Mesenchymal stem cell (in vitro differentiated cells and primary cell): ENCODE measurements around the gene HEXIM1.
A peak's percentile ranks its signal among the peaks of the same experiment; 100 is the strongest.

Source experiments
- DNase-seq: peaks from one replicate; pipeline ENCODE4 v3.0.0-alpha.2; 2013
- H2AFZ ChIP-seq: one replicate; pipeline ENCODE4 v1.6.1; 2013; ENCODE audit warnings: low read depth, mild to moderate bottlenecking, control low read depth, inconsistent platforms, low read length, moderate library complexity
- H2AK5ac ChIP-seq: 2 replicates; pipeline ENCODE4 v1.6.1; 2013; ENCODE audit warnings: low read length, moderate library complexity, mild to moderate bottlenecking, inconsistent platforms; ENCODE audit not compliant: severe bottlenecking
- H2BK120ac ChIP-seq: one replicate; pipeline ENCODE4 v1.6.1; 2013; ENCODE audit warnings: low read depth, mild to moderate bottlenecking, inconsistent platforms, low read length, moderate library complexity
- H2BK12ac ChIP-seq, 2 experiments: one replicate each; pipeline ENCODE4 v1.6.1; 2013; ENCODE audit warnings: inconsistent platforms in 2 of 2, low read length in 2 of 2, mild to moderate bottlenecking in 2 of 2, moderate library complexity in 2 of 2, control low read depth in 1 of 2
- H2BK15ac ChIP-seq: one replicate; pipeline ENCODE4 v1.6.1; 2013; ENCODE audit warnings: mild to moderate bottlenecking, low read depth, inconsistent platforms; ENCODE audit not compliant: poor library complexity, severe bottlenecking
- H2BK5ac ChIP-seq: 2 replicates; pipeline ENCODE4 v1.6.1; 2013; ENCODE audit warnings: low read depth, mild to moderate bottlenecking, low read length, control low read depth, inconsistent platforms; ENCODE audit not compliant: poor library complexity, severe bottlenecking
- H3K14ac ChIP-seq, 2 experiments: one replicate each; pipeline ENCODE4 v1.6.1; 2013; ENCODE audit warnings: inconsistent platforms in 2 of 2, low read length in 2 of 2, control low read depth in 1 of 2, mild to moderate bottlenecking in 1 of 2, moderate library complexity in 1 of 2
- H3K18ac ChIP-seq, 2 experiments: one replicate each; pipeline ENCODE4 v1.6.1; 2013; ENCODE audit warnings: inconsistent platforms in 2 of 2, low read length in 2 of 2, control low read depth in 1 of 2, low read depth in 1 of 2, mild to moderate bottlenecking in 1 of 2
- H3K23ac ChIP-seq, 2 experiments: one replicate each; pipeline ENCODE4 v1.6.1; 2013; ENCODE audit warnings: inconsistent platforms in 2 of 2, low read length in 2 of 2, mild to moderate bottlenecking in 2 of 2, moderate library complexity in 2 of 2, control low read depth in 1 of 2
- H3K27ac ChIP-seq: 2 replicates; pipeline ENCODE4 v1.5.1; 2013; ENCODE audit warnings: mild to moderate bottlenecking, moderate library complexity, low read length, control low read depth, inconsistent platforms; ENCODE audit not compliant: poor library complexity, severe bottlenecking
- H3K27me3 ChIP-seq, 2 experiments: 2 replicates each; pipeline versions ENCODE4 v1.6.1 to v1.7.0; 2013; ENCODE audit warnings: low read length in 2 of 2, mild to moderate bottlenecking in 2 of 2, moderate library complexity in 2 of 2, control low read depth in 1 of 2, inconsistent platforms in 1 of 2; ENCODE audit not compliant: control insufficient read depth in 1 of 2, insufficient read depth in 1 of 2
- H3K36me3 ChIP-seq, 2 experiments: 2 replicates each; pipeline versions ENCODE4 v1.6.1 to v1.7.0; 2013; ENCODE audit warnings: low read length in 2 of 2, control low read depth in 1 of 2, inconsistent platforms in 1 of 2, low read depth in 1 of 2, mild to moderate bottlenecking in 1 of 2; ENCODE audit not compliant: insufficient read depth in 2 of 2, control insufficient read depth in 1 of 2
- H3K4ac ChIP-seq, 2 experiments: one replicate each; pipeline ENCODE4 v1.6.1; 2013; ENCODE audit warnings: inconsistent platforms in 2 of 2, low read length in 2 of 2, mild to moderate bottlenecking in 2 of 2, moderate library complexity in 2 of 2, control low read depth in 1 of 2, low read depth in 1 of 2
- H3K4me1 ChIP-seq: 2 replicates; pipeline ENCODE4 v1.6.1; 2013; ENCODE audit warnings: low read depth, low read length, control low read depth; ENCODE audit not compliant: control insufficient read depth, insufficient read depth
- H3K4me2 ChIP-seq: 2 replicates; pipeline ENCODE4 v1.6.1; 2013; ENCODE audit warnings: low read length, mild to moderate bottlenecking, inconsistent platforms; ENCODE audit not compliant: poor library complexity, severe bottlenecking
- H3K4me3 ChIP-seq, 2 experiments: 2 replicates each; pipeline versions ENCODE4 v1.5.1 to v1.7.0; 2013; ENCODE audit warnings: low read length in 2 of 2, mild to moderate bottlenecking in 2 of 2, control low read depth in 1 of 2, low read depth in 1 of 2; ENCODE audit not compliant: insufficient read depth in 1 of 2
- H3K79me1 ChIP-seq: replicated peaks from 2 replicates; pipeline ENCODE4 v1.6.1; 2013; ENCODE audit warnings: mild to moderate bottlenecking, control low read depth, low read length, inconsistent platforms; ENCODE audit not compliant: poor library complexity, severe bottlenecking
- H3K9ac ChIP-seq: 2 replicates; pipeline ENCODE4 v1.7.0; 2013; ENCODE audit warnings: mild to moderate bottlenecking, low read length, moderate library complexity
- H3K9me3 ChIP-seq: 2 replicates; pipeline ENCODE4 v1.7.0; 2013; ENCODE audit warnings: mild to moderate bottlenecking, low read length; ENCODE audit not compliant: control insufficient read depth
- H4K8ac ChIP-seq: one replicate; pipeline ENCODE4 v1.6.1; 2013; ENCODE audit warnings: inconsistent platforms, mild to moderate bottlenecking, low read length, moderate library complexity
- H4K91ac ChIP-seq: one replicate; pipeline ENCODE4 v1.6.1; 2013; ENCODE audit warnings: mild to moderate bottlenecking, low read length, inconsistent platforms
- WGBS: methylation state at CpG from one replicate; pipeline ENCODE4 v1.1.7; 2013; ENCODE audit warnings: mixed read lengths; 5-methylcytosine and 5-hydroxymethylcytosine counted together

Gene HEXIM1

DNA sequence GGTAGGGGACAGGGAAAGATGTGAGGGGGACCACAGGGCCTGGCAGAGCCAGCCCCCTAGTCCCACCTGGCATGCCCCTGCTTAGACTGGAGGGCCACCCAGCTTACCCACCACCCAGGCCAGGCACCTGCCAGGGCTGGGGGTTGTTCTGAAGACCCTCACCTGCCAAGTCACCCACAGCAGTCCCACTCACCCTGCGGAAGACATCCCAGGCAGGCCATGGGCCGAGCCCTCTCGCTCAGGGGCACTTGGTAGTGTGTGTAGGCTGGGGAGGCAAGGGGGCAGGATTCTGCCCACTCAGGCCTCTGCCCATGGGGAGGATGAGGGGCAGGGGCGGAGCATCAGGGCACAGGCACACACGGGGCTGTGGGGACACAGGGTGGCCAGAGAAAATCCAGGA is 19.9 kb upstream of the HEXIM1 start:
- Histone ChIP-seq H2BK12ac (peak overlapping the region; percentile 29 to 31), H3K14ac (peak overlapping the region in 1 of 2 experiments; percentile 93), H3K4me3 (no peak overlapping the region), H2BK5ac (peak overlapping the region; percentile 90), H4K91ac (peak overlapping the region; percentile 99), H3K4ac (peak overlapping the region; percentile 52 to 98), H3K9me3 (no peaks in the 10 kb centered on the region), H2AFZ (no peak overlapping the region), H3K4me2 (no peak overlapping the region), H2BK120ac (peak overlapping the region; percentile 87), H3K9ac (peak overlapping the region; percentile 45), H3K23ac (no peak overlapping the region), H3K18ac (peak overlapping the region; percentile 15 to 76), H3K36me3 (peaks cover 0 to 12% of the 10 kb centered on the region in 2 experiments), H3K79me1 (peaks cover 19% of the 10 kb centered on the region), H2AK5ac (peak overlapping the region; percentile 100), H2BK15ac (peak overlapping the region; percentile 97), H3K4me1 (peaks cover 62% of the 10 kb centered on the region), H4K8ac (peak overlapping the region; percentile 92), H3K27ac (peak overlapping the region; percentile 93), H3K27me3 (no peaks in the 10 kb centered on the region)
- 95% methylated on average over 4 of the region's 5 CpGs for WGBS
- no peak for DNase-seq

- Histone ChIP-seq H2BK15ac (peak overlapping the region; percentile 54), H3K23ac (no peak overlapping the region), H4K91ac (no peak overlapping the region), H3K27ac (peak overlapping the region; percentile 93), H3K4me1 (peaks cover 55% of the 10 kb centered on the region), H2AFZ (no peak overlapping the region), H3K14ac (no peak overlapping the region), H3K36me3 (peaks cover 0 to 12% of the 10 kb centered on the region in 2 experiments), H2BK5ac (no peak overlapping the region), H3K4me3 (no peak overlapping the region), H2AK5ac (peak overlapping the region; percentile 93), H3K27me3 (no peaks in the 10 kb centered on the region), H3K9me3 (no peaks in the 10 kb centered on the region), H3K79me1 (peaks cover 15% of the 10 kb centered on the region), H2BK120ac (peak overlapping the region; percentile 8), H3K9ac (no peak overlapping the region), H2BK12ac (no peak overlapping the region), H3K4me2 (no peak overlapping the region), H3K18ac (peak overlapping the region in 1 of 2 experiments; percentile 26), H4K8ac (no peak overlapping the region), H3K4ac (peak overlapping the region in 1 of 2 experiments; percentile 15)
- no peak for DNase-seq
- 90% methylated on average over 2 of the region's 2 CpGs for WGBS
These were observed 19.3 kb upstream of the HEXIM1 start for GRCh38 chr17:45128989-45129388.

DNA sequence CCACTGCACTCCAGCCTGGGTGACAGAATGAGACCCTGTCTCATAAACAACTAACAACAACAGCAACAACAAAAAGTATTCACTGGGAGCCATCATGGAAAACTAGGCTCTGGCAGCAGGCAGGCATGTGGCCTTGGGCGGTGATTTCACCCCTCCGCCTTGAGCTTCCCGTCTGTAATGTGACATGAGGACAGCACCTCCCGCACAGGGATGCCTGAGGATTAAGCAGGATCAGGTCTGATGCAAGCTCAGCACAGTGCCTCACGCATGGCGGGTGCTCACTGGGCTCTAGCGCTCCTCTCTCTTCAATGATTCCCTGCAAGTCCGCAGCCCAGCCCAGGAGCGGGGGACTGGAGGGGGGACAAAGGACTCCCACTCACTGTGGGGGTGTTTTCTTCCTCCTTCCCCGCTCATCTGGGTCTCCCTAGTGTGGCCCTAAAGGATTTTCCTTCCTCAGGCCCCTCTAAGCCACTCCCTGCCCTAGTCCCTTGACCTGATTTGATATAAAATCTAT is 18.8 kb upstream of the HEXIM1 start:
- 84% methylated on average over 9 of the region's 10 CpGs for WGBS
- no peak overlapping the region for H3K23ac ChIP-seq
- H3K9me3 ChIP-seq = no peaks in the 10 kb centered on the region
- peak overlapping the region in 1 of 2 experiments; percentile 15 for H3K18ac ChIP-seq
- peaks cover 0 to 10% of the 10 kb centered on the region in 2 experiments for H3K36me3 ChIP-seq
- H3K4me1 ChIP-seq = peaks cover 51% of the 10 kb centered on the region
- H2BK5ac ChIP-seq = no peak overlapping the region
- peaks cover 15% of the 10 kb centered on the region for H3K79me1 ChIP-seq
- peak overlapping the region; percentile 93 for H2AK5ac ChIP-seq
- no peak overlapping the region for H3K4ac ChIP-seq
- no peak overlapping the region for H3K4me2 ChIP-seq
- H3K4me3 ChIP-seq = no peak overlapping the region
- peak; percentile 84 for DNase-seq
- H2BK12ac ChIP-seq = peak overlapping the region; percentile 26 to 71
- H4K8ac ChIP-seq = peak overlapping the region; percentile 79
- no peak overlapping the region for H3K27ac ChIP-seq
- H4K91ac ChIP-seq = peak overlapping the region; percentile 74
- no peak overlapping the region for H3K14ac ChIP-seq
- H2AFZ ChIP-seq = no peak overlapping the region
- H3K9ac ChIP-seq = no peak overlapping the region
- H2BK120ac ChIP-seq = no peak overlapping the region
- no peaks in the 10 kb centered on the region for H3K27me3 ChIP-seq
- peak overlapping the region; percentile 13 for H2BK15ac ChIP-seq

- Histone ChIP-seq H3K14ac (peak overlapping the region in 1 of 2 experiments; percentile 71), H3K4me1 (peaks cover 49% of the 10 kb centered on the region), H3K27ac (no peak overlapping the region), H2BK120ac (no peak overlapping the region), H2BK15ac (no peak overlapping the region), H4K91ac (no peak overlapping the region), H3K4ac (peak overlapping the region in 1 of 2 experiments; percentile 81), H4K8ac (peak overlapping the region; percentile 79), H3K9ac (no peak overlapping the region), H3K27me3 (no peaks in the 10 kb centered on the region), H3K36me3 (peaks cover 0 to 8% of the 10 kb centered on the region in 2 experiments), H2BK5ac (no peak overlapping the region), H3K4me2 (no peak overlapping the region), H2AK5ac (peak overlapping the region; percentile 37), H3K79me1 (peaks cover 13% of the 10 kb centered on the region), H2BK12ac (peak overlapping the region; percentile 49 to 71), H3K18ac (peak overlapping the region in 1 of 2 experiments; percentile 0), H2AFZ (no peak overlapping the region), H3K23ac (peak overlapping the region in 1 of 2 experiments; percentile 87), H3K9me3 (no peaks in the 10 kb centered on the region), H3K4me3 (peak overlapping the region in 1 of 2 experiments; percentile 18)
- DNase-seq = peak; percentile 53
- 66% methylated on average over 10 of the region's 13 CpGs for WGBS
These were observed 18.2 kb upstream of the HEXIM1 start for GRCh38 chr17:45129940-45130680.
